Measurements from ENCODE around the gene OR2J3.
A peak's percentile ranks its signal among the peaks of the same experiment; 100 is the strongest.
"Not testable (repeated sequence)": the region's sequence is repeated elsewhere in the genome, so short reads cannot be mapped to it uniquely, and the experiment has no call there.

Gene OR2J3

GRCh38 chr6:29107758-29108157 is at the start of gene OR2J3:
Gene OR2J3, plus strand, starts transcription at chr6:29108058. Its CDS starts 3,833 bp downstream, at chr6:29111891.
- no peak for DNase-seq

DNA sequence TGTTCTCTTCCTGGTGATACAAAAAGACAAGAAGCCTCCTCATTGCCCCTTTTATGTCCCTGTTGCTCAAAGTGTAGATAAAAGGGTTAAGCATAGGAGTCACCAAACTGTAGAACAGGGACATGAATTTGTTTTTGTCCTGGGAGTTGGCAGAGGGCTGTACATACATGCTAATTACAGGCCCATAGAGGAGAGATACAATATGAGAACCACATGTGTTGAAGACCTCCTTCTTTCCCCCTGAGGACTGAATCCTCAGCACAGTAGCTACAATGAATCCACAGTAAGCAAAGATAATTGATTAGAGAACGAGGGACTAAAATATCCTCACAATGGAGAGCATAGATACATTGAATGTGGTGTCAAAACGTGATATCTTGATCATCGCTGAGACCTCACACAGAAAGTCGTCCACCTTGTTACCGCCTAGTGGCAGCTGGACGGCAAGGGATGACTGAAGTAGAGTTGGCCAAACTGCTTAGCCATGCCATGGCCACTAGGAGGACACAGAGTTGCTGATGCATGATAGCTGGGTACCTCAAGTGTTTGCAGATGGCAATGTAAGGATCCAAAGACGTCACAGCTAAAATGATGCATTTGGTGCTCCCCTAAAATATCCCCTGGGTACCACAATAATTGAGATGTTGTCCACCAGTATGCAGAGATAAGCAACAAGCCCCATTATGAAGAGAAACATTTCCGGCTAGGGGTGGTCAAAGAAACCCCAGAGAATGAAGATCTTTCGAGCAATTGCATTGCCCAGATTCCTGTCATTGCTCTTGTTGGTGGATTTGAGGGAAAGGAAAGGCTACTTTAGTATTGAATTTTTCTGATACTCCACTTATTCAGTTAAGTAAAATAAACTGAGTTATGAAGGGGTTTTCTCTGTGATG is 35.8 kb upstream of the OR2J3 start:
- DNase-seq, result peak; percentile 80

DNA sequence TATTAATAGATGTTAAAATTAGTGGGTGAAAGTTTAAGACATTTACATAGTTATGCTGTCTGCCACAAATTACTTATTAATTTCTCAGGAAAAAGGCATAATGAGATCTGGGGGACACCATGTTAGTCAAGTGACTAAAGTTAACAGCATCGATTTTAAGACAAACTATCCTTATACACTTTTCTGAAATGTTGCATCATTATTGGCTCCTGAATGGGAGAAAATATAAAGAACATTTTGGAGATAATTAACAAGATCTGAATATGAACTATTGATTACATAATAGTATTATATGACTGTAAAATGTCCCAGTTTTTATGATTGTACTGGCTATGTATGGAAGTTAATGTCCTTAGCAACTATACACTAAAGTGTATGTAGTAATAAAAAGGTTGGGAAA is 28.7 kb upstream of the OR2J3 start:
- no peak for DNase-seq

DNA sequence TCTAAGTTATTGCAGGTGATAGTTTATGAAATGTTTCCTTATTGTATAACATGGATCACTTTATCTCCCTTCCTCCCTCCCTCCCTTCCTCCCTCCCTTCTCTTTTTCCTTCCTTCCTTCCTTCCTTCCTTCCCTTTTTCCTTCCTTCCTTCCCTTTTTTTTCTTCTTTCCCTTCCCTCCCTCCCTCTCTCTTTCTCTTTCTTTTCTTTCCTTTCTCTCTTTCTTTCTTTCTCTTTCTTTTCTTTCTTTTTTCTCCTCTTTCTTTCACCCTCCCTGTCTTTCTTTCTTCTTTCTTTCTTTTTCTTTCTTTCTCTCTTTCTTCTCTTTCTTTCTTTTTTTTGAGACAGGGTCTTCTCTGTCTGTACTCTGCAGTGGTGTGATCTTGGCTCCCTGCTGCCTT is 26.5 kb upstream of the OR2J3 start:
- no peak for DNase-seq

- no peak for DNase-seq
These were observed 25.4 kb upstream of the OR2J3 start for GRCh38 chr6:29082457-29082856.

- no peak for DNase-seq
These were observed 20.6 kb upstream of the OR2J3 start, which contains the start of gene OR2B3 for GRCh38 chr6:29087213-29087612. Gene OR2B3, minus strand, starts transcription at chr6:29087313. Its CDS starts 65 bp downstream, at chr6:29087248.

GRCh38 chr6:29092957-29093356 is 14.9 kb upstream of the OR2J3 start:
- no peak for DNase-seq

DNA sequence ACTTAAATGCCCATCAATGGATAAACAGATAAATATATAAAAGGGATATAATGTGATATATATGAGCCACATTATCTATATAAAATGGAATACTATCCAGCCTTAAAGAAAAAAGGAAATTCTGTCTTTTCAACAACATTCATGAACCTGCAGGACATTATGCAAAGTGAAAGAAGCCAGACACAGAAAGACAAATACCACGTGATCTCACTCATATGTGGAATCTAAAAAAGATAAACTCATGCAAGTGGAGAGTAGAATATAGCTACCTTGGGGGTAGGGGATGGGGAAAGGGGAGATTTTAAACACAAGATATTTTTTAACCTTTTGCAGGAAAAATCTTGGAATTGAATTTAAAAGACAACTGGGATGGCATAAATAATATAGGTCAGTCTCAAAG is 10.1 kb upstream of the OR2J3 start:
- no peak for DNase-seq

DNA sequence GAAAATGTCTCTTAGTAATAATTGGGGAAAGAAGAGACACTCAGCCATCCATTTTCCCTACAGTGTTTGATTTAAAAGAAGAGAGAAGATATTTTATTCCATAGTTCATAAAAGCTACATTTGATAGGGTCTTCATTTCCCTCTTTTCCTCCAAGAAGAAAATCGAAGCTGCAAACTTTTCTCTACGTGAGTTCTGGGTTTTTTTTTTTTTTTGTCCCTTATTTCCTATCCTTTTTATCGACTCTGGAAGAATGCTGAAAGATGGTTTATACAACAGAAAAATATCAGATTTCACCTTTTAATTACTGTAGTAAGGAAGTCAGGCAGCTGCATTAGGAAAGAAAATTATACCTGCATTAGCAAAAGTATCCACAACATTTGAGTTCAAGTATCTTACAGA is 8.7 kb upstream of the OR2J3 start, which contains the start of gene OR2J1:
Gene OR2J1 (plus strand): TSS at position 301 of the 400 bp plus-strand sequence. CDS start 1,453 bp downstream, outside the sequence.
- no peak for DNase-seq

- DNase-seq, result peak; percentile 56
These were observed 4.3 kb downstream of the OR2J3 start for GRCh38 chr6:29112135-29112534.

GRCh38 chr6:29114964-29115363 is 7.1 kb downstream of the OR2J3 start:
- not testable (repeated sequence) for DNase-seq

DNA sequence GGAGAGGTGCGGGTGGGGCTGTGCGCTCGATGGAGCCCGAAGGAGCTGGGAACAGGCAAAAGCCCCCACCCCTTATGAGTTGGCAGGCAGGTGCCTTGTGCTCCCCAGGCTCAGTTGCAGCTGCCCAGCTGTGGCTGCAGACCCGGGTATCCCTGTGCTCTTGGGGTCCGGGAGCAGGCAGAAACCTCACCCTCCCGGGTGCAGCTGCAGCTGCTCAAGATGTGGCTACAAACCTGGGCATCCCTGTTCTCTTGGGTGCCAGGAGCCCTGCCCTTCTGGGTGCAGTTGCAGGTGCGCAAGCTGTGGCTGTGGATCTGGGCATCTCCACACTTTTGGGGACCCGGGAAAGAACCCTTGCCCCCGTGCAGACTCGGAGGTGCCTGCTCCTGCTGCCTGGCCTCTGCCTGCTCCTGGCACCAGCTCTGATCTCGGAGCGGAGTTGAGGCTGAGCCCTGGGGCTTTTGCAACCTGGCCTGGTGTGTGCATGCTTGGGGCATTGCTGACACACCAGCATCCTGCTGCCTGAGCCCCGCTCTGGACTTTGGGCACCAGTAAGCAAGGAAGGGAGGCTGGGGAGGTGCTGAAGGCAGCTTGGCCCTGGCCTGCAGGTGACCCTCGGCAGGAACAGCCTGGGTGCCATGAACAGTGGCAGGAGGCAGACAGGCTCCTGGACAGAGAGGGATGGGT is 21.6 kb downstream of the OR2J3 start:
- DNase-seq, result no peak

- no peak for DNase-seq
These were observed 22.8 kb downstream of the OR2J3 start for GRCh38 chr6:29130644-29131043.

- DNase-seq, result no peak
These were observed 23.8 kb downstream of the OR2J3 start for GRCh38 chr6:29131691-29132090.

- no peak for DNase-seq
These were observed 29.9 kb downstream of the OR2J3 start for GRCh38 chr6:29137724-29138123.

- DNase-seq, result no peak
These were observed 33.7 kb downstream of the OR2J3 start for GRCh38 chr6:29141606-29142005.

- DNase-seq, result no peak
These were observed 34.5 kb downstream of the OR2J3 start for GRCh38 chr6:29142309-29142708.

GRCh38 chr6:29146179-29146578 is 38.3 kb downstream of the OR2J3 start:
- DNase-seq, result no peak

DNA sequence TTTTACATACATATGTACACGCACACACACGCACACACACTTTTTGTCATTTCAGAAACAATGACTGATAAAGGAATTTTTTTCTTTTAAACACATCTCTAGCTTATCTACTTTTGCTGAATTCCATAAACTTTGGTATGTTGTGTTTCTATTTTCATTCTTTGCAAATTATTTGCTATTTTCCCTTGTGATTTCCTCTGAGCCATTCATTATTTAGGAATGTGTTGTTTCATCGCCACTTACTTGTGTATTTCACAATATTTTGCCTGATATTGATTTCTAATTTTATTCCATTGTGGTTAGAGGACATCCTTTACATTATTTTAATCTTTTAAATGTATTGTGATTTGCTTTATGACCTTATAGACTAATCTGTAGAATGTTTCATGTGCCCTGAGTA is 39.2 kb downstream of the OR2J3 start:
- DNase-seq, result no peak

DNA sequence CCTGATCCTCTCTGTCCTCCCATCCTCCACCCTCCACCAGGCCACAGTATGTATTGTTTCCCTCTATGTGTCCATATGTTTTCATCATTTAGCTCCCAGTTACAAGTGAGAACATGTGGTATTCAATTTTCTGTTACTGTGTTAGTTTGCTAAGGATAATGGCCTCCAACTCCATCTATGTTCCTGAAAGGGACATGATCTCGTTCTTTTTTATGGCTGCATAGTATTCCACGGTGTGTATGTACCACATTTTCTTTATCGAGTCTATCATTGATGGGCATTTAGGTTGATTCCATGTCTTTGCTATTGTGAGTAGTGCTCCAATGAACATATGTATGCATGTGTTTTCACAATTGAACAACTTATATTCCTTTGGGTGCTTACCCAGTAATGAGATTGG is 41.6 kb downstream of the OR2J3 start:
- not testable (repeated sequence) for DNase-seq

- DNase-seq, result no peak
These were observed 45.2 kb downstream of the OR2J3 start for GRCh38 chr6:29153083-29153482.

DNA sequence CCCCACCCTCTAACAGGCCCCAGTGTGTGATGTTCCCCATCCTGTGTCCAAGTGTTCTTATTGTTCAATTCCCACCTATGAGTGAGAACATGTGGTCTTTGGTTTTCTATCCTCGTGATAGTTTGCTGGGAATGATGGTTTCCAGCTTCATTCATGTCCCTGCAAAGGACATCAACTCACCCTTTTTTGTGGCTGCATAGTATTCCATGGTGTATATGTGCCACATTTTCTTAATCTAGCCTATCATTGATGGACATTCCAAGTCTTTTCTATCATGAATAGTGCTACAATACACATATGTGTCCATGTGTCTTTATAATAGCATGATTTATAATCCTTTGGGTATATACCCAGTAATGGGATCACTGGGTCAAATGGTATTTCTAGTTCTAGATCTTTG is 47.3 kb downstream of the OR2J3 start:
- not testable (repeated sequence) for DNase-seq

- not testable (repeated sequence) for DNase-seq
These were observed 52.1 kb downstream of the OR2J3 start for GRCh38 chr6:29159922-29160321.

All from islet precursor cell (in vitro differentiated cells).